IMR-90 (cell line): Measurements from ENCODE around the gene INTU. TPM values are rescaled to one million over a fixed set of nuclear protein-coding genes. Genes with fewer than 3 reads are reported as not detected.

Experiments
- ATAC-seq: fragments of 200-7000 bp; cut with Tn5 transposase; 2 replicates; pipeline ENCODE4 v1.9.1; 2020; ENCODE audit warnings: low read depth, mild to moderate bottlenecking, moderate library complexity
- BruUV-seq: library from RNA; stranded (reverse); fragments of 400-500 nt; replicated peaks from 2 replicates; lab custom pipeline; 2021; lab: Mats Ljungman, UMichigan
- CTCF ChIA-PET: fragments of 300-600 bp; formaldehyde crosslinking; extraction: SDS; loops from one replicate; lab custom pipeline; 2021; ENCODE audit warnings: antibody characterized with exemption; lab: Yijun Ruan, JAX
- POLR2A ChIA-PET: fragments of 300-600 bp; sonication (Branson Sonifier 250); formaldehyde crosslinking; loops from one replicate; lab custom pipeline; 2022; ENCODE audit warnings: antibody characterized with exemption; ENCODE audit not compliant: unreplicated experiment; lab: Charles Lee
- DNase-seq: peaks from one replicate; pipeline ENCODE4 v3.0.0; 2013
- H2AFZ ChIP-seq: replicated peaks from 2 replicates; pipeline ENCODE3; 2013; ENCODE audit warnings: low read length, mild to moderate bottlenecking; ENCODE audit not compliant: poor library complexity
- H2AK5ac ChIP-seq: 2 replicates; pipeline ENCODE4 v1.6.1; 2013; ENCODE audit warnings: low read depth, low read length, inconsistent platforms
- H2AK9ac ChIP-seq: replicated peaks from 2 replicates; pipeline ENCODE3; 2013; ENCODE audit warnings: mild to moderate bottlenecking, low read depth, low read length, moderate library complexity; ENCODE audit not compliant: poor library complexity
- H2BK120ac ChIP-seq: 2 replicates; pipeline ENCODE4 v1.6.1; 2013; ENCODE audit warnings: low read depth, low read length, inconsistent platforms
- H2BK15ac ChIP-seq: 3 replicates; pipeline ENCODE4 v1.6.1; 2013; ENCODE audit warnings: low read depth, low read length, inconsistent platforms
- H2BK20ac ChIP-seq: 2 replicates; pipeline ENCODE4 v1.6.1; 2013; ENCODE audit warnings: low read depth, mild to moderate bottlenecking, inconsistent platforms, low read length, moderate library complexity
- H2BK5ac ChIP-seq: 2 replicates; pipeline ENCODE4 v1.6.1; 2013; ENCODE audit warnings: mild to moderate bottlenecking, low read depth, low read length, inconsistent platforms; ENCODE audit not compliant: poor library complexity, severe bottlenecking
- H3K14ac ChIP-seq: replicated peaks from 2 replicates; pipeline ENCODE4 v1.6.1; 2013; ENCODE audit warnings: low read depth, low read length, inconsistent platforms
- H3K18ac ChIP-seq: 2 replicates; pipeline ENCODE4 v1.6.1; 2013; ENCODE audit warnings: low read depth, low read length, control low read depth
- H3K23ac ChIP-seq: 2 replicates; pipeline ENCODE4 v1.6.1; 2013; ENCODE audit warnings: low read depth, low read length, inconsistent platforms
- H3K27ac ChIP-seq: 2 replicates; pipeline ENCODE4 v1.5.1; 2013; ENCODE audit warnings: mild to moderate bottlenecking, control low read depth, low read length; ENCODE audit not compliant: insufficient read depth
- H3K27me3 ChIP-seq: 2 replicates; pipeline ENCODE4 v1.6.1; 2013; ENCODE audit warnings: low read length; ENCODE audit not compliant: control insufficient read depth, insufficient read depth
- H3K36me3 ChIP-seq: 2 replicates; pipeline ENCODE4 v1.6.1; 2013; ENCODE audit warnings: low read length, mixed read lengths; ENCODE audit not compliant: control insufficient read depth, insufficient read depth
- H3K4ac ChIP-seq: 2 replicates; pipeline ENCODE4 v1.6.1; 2013; ENCODE audit warnings: low read depth, low read length, inconsistent platforms
- H3K4me1 ChIP-seq: 2 replicates; pipeline ENCODE4 v1.6.1; 2013; ENCODE audit warnings: low read length, mixed read lengths; ENCODE audit not compliant: control insufficient read depth, insufficient read depth
- H3K4me2 ChIP-seq: 2 replicates; pipeline ENCODE4 v1.6.1; 2013; ENCODE audit warnings: low read depth, mild to moderate bottlenecking, control low read depth, low read length, moderate library complexity
- H3K4me3 ChIP-seq: 2 replicates; pipeline ENCODE4 v1.5.1; 2013; ENCODE audit warnings: low read depth, mild to moderate bottlenecking, control low read depth, low read length, moderate library complexity; ENCODE audit not compliant: insufficient read depth
- H3K56ac ChIP-seq: 2 replicates; pipeline ENCODE4 v1.6.1; 2013; ENCODE audit warnings: low read length, inconsistent platforms; ENCODE audit not compliant: insufficient read depth; ENCODE audit errors: extremely low read depth
- H3K79me1 ChIP-seq, 2 experiments: 2 replicates each; pipeline ENCODE4 v1.6.1; 2013; ENCODE audit warnings: low read length in 2 of 2, inconsistent platforms in 1 of 2, low read depth in 1 of 2
- H3K9ac ChIP-seq: 2 replicates; pipeline ENCODE4 v1.6.1; 2013; ENCODE audit warnings: low read depth, low read length, control low read depth
- H3K9me1 ChIP-seq: 2 replicates; pipeline ENCODE4 v1.6.1; 2013; ENCODE audit warnings: low read length, inconsistent platforms; ENCODE audit not compliant: insufficient read depth
- H3K9me3 ChIP-seq: 2 replicates; pipeline ENCODE4 v1.6.1; 2013; ENCODE audit warnings: low read length; ENCODE audit not compliant: control insufficient read depth, insufficient read depth
- H4K20me1 ChIP-seq: 2 replicates; pipeline ENCODE4 v1.6.1; 2013; ENCODE audit warnings: low read length, inconsistent platforms; ENCODE audit not compliant: insufficient read depth
- H4K5ac ChIP-seq: 2 replicates; pipeline ENCODE4 v1.6.1; 2013; ENCODE audit warnings: mild to moderate bottlenecking, low read depth, low read length, control low read depth
- H4K8ac ChIP-seq, 2 experiments: 2 replicates each; pipeline ENCODE4 v1.6.1; 2013; ENCODE audit warnings: low read depth in 2 of 2, low read length in 2 of 2, control low read depth in 1 of 2, inconsistent platforms in 1 of 2
- H4K91ac ChIP-seq: 2 replicates; pipeline ENCODE4 v1.6.1; 2013; ENCODE audit warnings: low read depth, low read length, inconsistent platforms; ENCODE audit not compliant: insufficient read depth
- BHLHE40 ChIP-seq: fragments of 150-350 bp; IDR thresholded peaks from 2 replicates; pipeline ENCODE4 v1.6.1; 2016; ENCODE audit warnings: mild to moderate bottlenecking, low read depth, low read length
- CEBPB ChIP-seq: IDR thresholded peaks from 2 replicates; pipeline ENCODE4 v1.6.1; 2012; ENCODE audit warnings: low read depth, low read length, improper control_type of control experiment
- CHD1 ChIP-seq: IDR thresholded peaks from 2 replicates; pipeline ENCODE4 v1.6.1; 2012; ENCODE audit warnings: low read depth, low read length, improper control_type of control experiment
- FOS ChIP-seq: fragments of 150-350 bp; IDR thresholded peaks from 2 replicates; pipeline ENCODE4 v1.6.1; 2016; ENCODE audit warnings: low read depth, low read length
- MAFK ChIP-seq: IDR thresholded peaks from 2 replicates; pipeline ENCODE4 v1.6.1; 2012; ENCODE audit warnings: low read depth, low read length, improper control_type of control experiment
- MAZ ChIP-seq: IDR thresholded peaks from 2 replicates; pipeline ENCODE4 v1.6.1; 2012; ENCODE audit warnings: low read depth, mild to moderate bottlenecking, low read length, improper control_type of control experiment, moderate library complexity, borderline replicate concordance
- MXI1 ChIP-seq: IDR thresholded peaks from 2 replicates; pipeline ENCODE4 v1.6.1; 2012; ENCODE audit warnings: low read depth, mild to moderate bottlenecking, low read length, moderate library complexity, borderline replicate concordance
- NFE2L2 ChIP-seq: fragments of 150-350 bp; IDR thresholded peaks from 2 replicates; pipeline ENCODE4 v1.6.1; 2016; ENCODE audit warnings: low read depth, mild to moderate bottlenecking, low read length
- POLR2A ChIP-seq: IDR thresholded peaks from 2 replicates; pipeline ENCODE4 v1.6.1; 2012; ENCODE audit warnings: mild to moderate bottlenecking, low read depth, low read length
- RAD21 ChIP-seq: IDR thresholded peaks from 2 replicates; pipeline ENCODE4 v1.6.1; 2012; ENCODE audit warnings: low read length, improper control_type of control experiment
- RCOR1 ChIP-seq: IDR thresholded peaks from 2 replicates; pipeline ENCODE4 v1.6.1; 2012; ENCODE audit warnings: mild to moderate bottlenecking, low read length, improper control_type of control experiment; ENCODE audit not compliant: insufficient replicate concordance
- RFX5 ChIP-seq: IDR thresholded peaks from 2 replicates; pipeline ENCODE4 v1.8.0; 2012; ENCODE audit warnings: low read depth, mild to moderate bottlenecking, low read length, moderate library complexity
- SMC3 ChIP-seq: fragments of 150-350 bp; IDR thresholded peaks from 2 replicates; pipeline ENCODE4 v1.6.1; 2016; ENCODE audit warnings: low read depth, mild to moderate bottlenecking, antibody characterized with exemption, low read length, moderate library complexity
- USF2 ChIP-seq: fragments of 150-350 bp; IDR thresholded peaks from 2 replicates; pipeline ENCODE4 v1.6.1; 2017; ENCODE audit warnings: mild to moderate bottlenecking, antibody characterized with exemption, low read length, low read depth
- WGBS, 2 experiments: methylation state at CpG; one replicate each; pipeline versions ENCODE4 v1.1.5 to v1.1.7; 2013; ENCODE audit warnings: missing lambda C conversion rate in 2 of 2; ENCODE audit not compliant: insufficient read length in 1 of 2; ENCODE audit errors: extremely low coverage in 2 of 2; 5-methylcytosine and 5-hydroxymethylcytosine counted together
- dilution Hi-C: fragments of 300-500 bp; cut with HindIII; formaldehyde crosslinking; loops from one replicate; pipeline ENCODE4 v1.14.3; 2018; ENCODE audit warnings: low sequenced_read_pairs; ENCODE audit not compliant: unreplicated experiment
- in situ Hi-C: fragments of 300-500 bp; cut with MboI; formaldehyde crosslinking; loops from 3 replicates; pipeline ENCODE4 v1.14.3; 2019; ENCODE audit warnings: low sequenced_read_pairs, inconsistent platforms, mixed read lengths
- intact Hi-C: fragments of 100-400 bp; cut with micrococcal nuclease; formaldehyde crosslinking; loops from 2 replicates; pipeline ENCODE4 v1.10.0; 2022
- polyA plus RNA-seq, 3 experiments: library from polyadenylated mRNA; depleted of rRNA; stranded (reverse); fragments of >200 nt; gene quantifications; 2 replicates each; pipeline ENCODE4 v1.2.3, GENCODE V29; 2012; ENCODE audit warnings: low replicate concordance in 1 of 3
- total RNA-seq: library from RNA; depleted of rRNA; stranded (reverse); fragments of >200 nt; gene quantifications from 2 replicates; pipeline ENCODE4 v1.2.3, GENCODE V29; 2012
- TF ChIP-seq, protein P1 (sequence below): fragments of 150-350 bp; IDR thresholded peaks from 2 replicates; pipeline ENCODE4 v1.6.1; 2016; ENCODE audit warnings: low read depth, mild to moderate bottlenecking, low read length, moderate library complexity, borderline replicate concordance
- TF ChIP-seq, protein P2 (sequence below): conservative IDR thresholded peaks from 2 replicates; pipeline ENCODE4 v1.5.1; 2012; ENCODE audit warnings: mild to moderate bottlenecking, low read depth, low read length, improper control_type of control experiment

INTU gene
- total and polyA plus RNA-seq, 2 of the 4 experiments (the other 2 are of a cell fraction): 6.5 to 10.8 TPM

- Histone ChIP-seq H3K4ac (no peak overlapping the region), H2BK15ac (no peak overlapping the region), H3K23ac (no peak overlapping the region), H2BK20ac (no peak overlapping the region), H4K20me1 (no peaks in the 10 kb centered on the region), H4K5ac (no peak overlapping the region), H3K9ac (no peak overlapping the region; the same call in 1 of the 2 replicates), H3K18ac (no peak overlapping the region), H2BK120ac (no peak overlapping the region), H2AFZ (peak overlapping the region; percentile 9), H3K9me1 (no peaks in the 10 kb centered on the region), H2BK5ac (peak overlapping the region; percentile 1), H4K91ac (no peak overlapping the region), H3K36me3 (no peaks in the 10 kb centered on the region), H3K27ac (no peak overlapping the region), H3K4me1 (no peaks in the 10 kb centered on the region), H4K8ac (no peak overlapping the region; a peak in 2 of 4 replicates), H3K14ac (no peak overlapping the region), H2AK5ac (no peak overlapping the region), H3K4me3 (no peak overlapping the region), H3K56ac (no peak overlapping the region), H3K79me1 (no peaks in the 10 kb centered on the region), H3K4me2 (peak overlapping the region; percentile 76), H2AK9ac (no peak overlapping the region), H3K9me3 (no peaks in the 10 kb centered on the region), H3K27me3 (peaks cover 4% of the 10 kb centered on the region)
- DNase-seq (no peak), ATAC-seq (no peak)
- POLR2A ChIA-PET: interaction anchor here (2.0 kb wide), 1 partner anchor 9 kb away, joined by 7 read pairs; the partner anchor contains the start of gene INTU
- in situ Hi-C loops (loop anchor here (25.0 kb wide), 1 partner anchor 112 kb away; no protein-coding TSS in a partner anchor), intact Hi-C loops (loop anchor here (5.0 kb wide), 1 partner anchor 103 kb away; no protein-coding TSS in a partner anchor), dilution Hi-C loops (no loop called here)
- BruUV-seq: no TSS peak
- TF ChIP-seq MXI1 (no peak), CEBPB (no peak), FOS (no peak), RCOR1 (no peak), CHD1 (no peak), POLR2A (no peak), RFX5 (no peak), SMC3 (no peak), MAZ (no peak), NFE2L2 (no peak), BHLHE40 (no peak), RAD21 (no peak), USF2 (no peak), MAFK (no peak)
- TF ChIP-seq, protein P1, sequence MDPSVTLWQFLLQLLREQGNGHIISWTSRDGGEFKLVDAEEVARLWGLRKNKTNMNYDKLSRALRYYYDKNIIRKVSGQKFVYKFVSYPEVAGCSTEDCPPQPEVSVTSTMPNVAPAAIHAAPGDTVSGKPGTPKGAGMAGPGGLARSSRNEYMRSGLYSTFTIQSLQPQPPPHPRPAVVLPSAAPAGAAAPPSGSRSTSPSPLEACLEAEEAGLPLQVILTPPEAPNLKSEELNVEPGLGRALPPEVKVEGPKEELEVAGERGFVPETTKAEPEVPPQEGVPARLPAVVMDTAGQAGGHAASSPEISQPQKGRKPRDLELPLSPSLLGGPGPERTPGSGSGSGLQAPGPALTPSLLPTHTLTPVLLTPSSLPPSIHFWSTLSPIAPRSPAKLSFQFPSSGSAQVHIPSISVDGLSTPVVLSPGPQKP: no peak
- TF ChIP-seq, protein P2, sequence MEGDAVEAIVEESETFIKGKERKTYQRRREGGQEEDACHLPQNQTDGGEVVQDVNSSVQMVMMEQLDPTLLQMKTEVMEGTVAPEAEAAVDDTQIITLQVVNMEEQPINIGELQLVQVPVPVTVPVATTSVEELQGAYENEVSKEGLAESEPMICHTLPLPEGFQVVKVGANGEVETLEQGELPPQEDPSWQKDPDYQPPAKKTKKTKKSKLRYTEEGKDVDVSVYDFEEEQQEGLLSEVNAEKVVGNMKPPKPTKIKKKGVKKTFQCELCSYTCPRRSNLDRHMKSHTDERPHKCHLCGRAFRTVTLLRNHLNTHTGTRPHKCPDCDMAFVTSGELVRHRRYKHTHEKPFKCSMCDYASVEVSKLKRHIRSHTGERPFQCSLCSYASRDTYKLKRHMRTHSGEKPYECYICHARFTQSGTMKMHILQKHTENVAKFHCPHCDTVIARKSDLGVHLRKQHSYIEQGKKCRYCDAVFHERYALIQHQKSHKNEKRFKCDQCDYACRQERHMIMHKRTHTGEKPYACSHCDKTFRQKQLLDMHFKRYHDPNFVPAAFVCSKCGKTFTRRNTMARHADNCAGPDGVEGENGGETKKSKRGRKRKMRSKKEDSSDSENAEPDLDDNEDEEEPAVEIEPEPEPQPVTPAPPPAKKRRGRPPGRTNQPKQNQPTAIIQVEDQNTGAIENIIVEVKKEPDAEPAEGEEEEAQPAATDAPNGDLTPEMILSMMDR: no peak
- CTCF ChIA-PET: interaction anchor here (0.6 to 1.4 kb wide), 2 partner anchors 109 to 712 kb away, joined by 3 to 5 read pairs; no protein-coding TSS in a partner anchor
- 12% methylated on average over 3 of the region's 8 CpGs; no CpG with 5 or more reads in 1 of the 2 experiments for WGBS, 2 experiments
Observed at GRCh38 chr4:127624173-127624572, 8.6 kb upstream of the INTU start.
